HepG2 (cell line): Measurements from ENCODE around the gene KCNAB1. TPM values are rescaled to one million over a fixed set of nuclear protein-coding genes. Genes with fewer than 3 reads are reported as not detected.

Experiments
- ATAC-seq: fragments of 200-7000 bp; cut with Tn5 transposase; 3 replicates; pipeline ENCODE4 v1.9.1; 2020; ENCODE audit warnings: mild to moderate bottlenecking, moderate library complexity
- BruUV-seq: library from RNA; stranded (reverse); fragments of 400-500 nt; replicated peaks from 2 replicates; lab custom pipeline; 2021; lab: Mats Ljungman, UMichigan
- CTCF ChIA-PET: fragments of 300-600 bp; formaldehyde crosslinking; extraction: SDS; loops from one replicate; lab custom pipeline; 2021; ENCODE audit warnings: low total read pairs, inconsistent platforms, low intra/inter-chr PET ratio; lab: Yijun Ruan, JAX
- POLR2A ChIA-PET: fragments of 350-600 bp; sonication (Branson Sonifier 250); formaldehyde crosslinking; loops from one replicate; lab custom pipeline; 2020; ENCODE audit warnings: antibody characterized with exemption, inconsistent platforms; lab: Yijun Ruan, JAX
- DNase-seq: peaks from one replicate; pipeline ENCODE4 v3.0.0-alpha.2; 2015; ENCODE audit warnings: low spot score
- FAIRE-seq: peaks from 3 replicates; lab custom pipeline; 2011; peaks lifted over from hg19 to GRCh38; lab: Jason Lieb, UNC
- H2AFZ ChIP-seq: one replicate; pipeline ENCODE4 v1.6.1; 2011; ENCODE audit warnings: low read length, inconsistent platforms
- H3K27ac ChIP-seq: fragments of 300-600 bp; 3 replicates; pipeline ENCODE4 v1.8.0; 2011; ENCODE audit warnings: mixed run types, mild to moderate bottlenecking, mixed read lengths, low read length, inconsistent platforms; ENCODE audit not compliant: insufficient read depth; ENCODE audit errors: extremely low read length
- H3K27me3 ChIP-seq, 2 experiments: fragments of 200-600 bp in 1 of 2; 2 replicates in 1 of 2; 3 replicates in 1 of 2; pipeline versions ENCODE4 v1.6.0 to v1.8.0; 2011; ENCODE audit warnings: low read length in 2 of 2, mild to moderate bottlenecking in 2 of 2, moderate library complexity in 2 of 2, inconsistent platforms in 1 of 2; ENCODE audit not compliant: insufficient read depth in 2 of 2, control insufficient read depth in 1 of 2
- H3K36me3 ChIP-seq, 2 experiments: fragments of 200-600 bp in 1 of 2; replicated peaks in 1 of 2; 2 replicates in 1 of 2; 3 replicates in 1 of 2; pipeline versions ENCODE4 v1.5.1 to v1.8.0; 2011; ENCODE audit warnings: low read length in 2 of 2, inconsistent platforms in 1 of 2; ENCODE audit not compliant: insufficient read depth in 2 of 2, control insufficient read depth in 1 of 2
- H3K4me1 ChIP-seq: 2 replicates; pipeline ENCODE4 v1.5.1; 2012; ENCODE audit warnings: low read length, inconsistent platforms; ENCODE audit not compliant: insufficient read depth
- H3K4me2 ChIP-seq: 2 replicates; pipeline ENCODE4 v1.6.0; 2011; ENCODE audit warnings: low read depth, low read length, inconsistent platforms
- H3K4me3 ChIP-seq, 3 experiments: fragments of 200-600 bp in 1 of 3; sonication (generic), shearing (Covaris generic) in 1 of 3; replicated peaks in 1 of 3; 2 replicates each; pipeline ENCODE4 v1.5.1; 2011 to 2016; ENCODE audit warnings: low read length in 3 of 3, inconsistent platforms in 2 of 3, low read depth in 2 of 3, mild to moderate bottlenecking in 2 of 3, control low read depth in 1 of 3, mixed read lengths in 1 of 3; ENCODE audit not compliant: insufficient read depth in 1 of 3
- H3K79me2 ChIP-seq: one replicate; pipeline ENCODE4 v1.6.1; 2011; ENCODE audit warnings: low read length, inconsistent platforms; ENCODE audit not compliant: insufficient read depth
- H3K9ac ChIP-seq: 2 replicates; pipeline ENCODE4 v1.6.0; 2011; ENCODE audit warnings: mild to moderate bottlenecking, low read depth, low read length, inconsistent platforms; ENCODE audit not compliant: insufficient read depth
- H3K9me3 ChIP-seq: 2 replicates; pipeline ENCODE4 v1.5.1; 2012; ENCODE audit warnings: mild to moderate bottlenecking, low read length
- H4K20me1 ChIP-seq: 2 replicates; pipeline ENCODE4 v1.6.0; 2011; ENCODE audit warnings: inconsistent platforms, mild to moderate bottlenecking, low read length, moderate library complexity; ENCODE audit not compliant: insufficient read depth
- ETV6 ChIP-seq: sonication (generic); formaldehyde crosslinking; conservative IDR thresholded peaks from 2 replicates; pipeline ENCODE4 v1.4.0; 2020; ENCODE audit warnings: missing genetic modification reagents
- GABPB1 ChIP-seq: IDR thresholded peaks from 2 replicates; pipeline ENCODE4 v1.6.1; 2016; ENCODE audit warnings: mild to moderate bottlenecking, missing genetic modification reagents, moderate library complexity, missing compliant biosample characterization
- MYNN ChIP-seq: sonication (generic); formaldehyde crosslinking; IDR thresholded peaks from 2 replicates; pipeline ENCODE4 v1.4.0; 2020; ENCODE audit warnings: mild to moderate bottlenecking, low read depth, missing genetic modification reagents
- ZNF761 ChIP-seq: sonication (generic); formaldehyde crosslinking; conservative IDR thresholded peaks from 2 replicates; pipeline ENCODE4 v1.4.0; 2020; ENCODE audit warnings: mild to moderate bottlenecking, missing genetic modification reagents
- WGBS: methylation state at CpG from one replicate; pipeline ENCODE4 v1.1.6; 2017; ENCODE audit warnings: low lambda C conversion rate; 5-methylcytosine and 5-hydroxymethylcytosine counted together
- in situ Hi-C: cut with HindIII; loops from 2 replicates; pipeline ENCODE4 v1.10.0; 2017; ENCODE audit warnings: low pct_unique_long_range_greater_than_20kb; ENCODE audit not compliant: extremely low pct_ligation_motif_present
- intact Hi-C: fragments of 100-400 bp; cut with micrococcal nuclease; formaldehyde crosslinking; loops from one replicate; pipeline ENCODE4 v1.10.0; 2022; ENCODE audit not compliant: unreplicated experiment
- polyA plus RNA-seq, 8 experiments: library from polyadenylated mRNA; depleted of rRNA in 3 of 8; stranded (reverse) in 7 of 8; unstranded in 1 of 8; fragments of >200 nt; fragmentation: Illumina TruSeq in 4 of 8; extraction: Trizol in 4 of 8; gene quantifications; 2 replicates each; pipeline versions ENCODE4 v1.2.1 to v1.2.3, GENCODE V29; 2011 to 2016; ENCODE audit warnings: low read depth in 4 of 8, missing spikeins in 1 of 8, mixed read lengths in 1 of 8; ENCODE audit not compliant: insufficient read depth in 1 of 8
- total RNA-seq, 5 experiments: library from RNA; depleted of rRNA; stranded (reverse); fragments of >200 nt; fragmentation: Illumina TruSeq; extraction: Trizol; gene quantifications; 2 replicates each; pipeline ENCODE4 v1.2.3, GENCODE V29; 2016; ENCODE audit warnings: low read depth in 1 of 5
- TF ChIP-seq, protein P1 (sequence below): sonication (generic); formaldehyde crosslinking; IDR thresholded peaks from 2 replicates; pipeline ENCODE4 v1.5.0; 2020; ENCODE audit warnings: mild to moderate bottlenecking, missing genetic modification reagents
- TF ChIP-seq, protein P2 (sequence below): sonication (generic); formaldehyde crosslinking; IDR thresholded peaks from 2 replicates; pipeline ENCODE4 v1.4.0; 2020; ENCODE audit warnings: missing genetic modification reagents
- TF ChIP-seq, protein P3 (sequence below): sonication (generic); formaldehyde crosslinking; IDR thresholded peaks from 2 replicates; pipeline ENCODE4 v1.5.0; 2020; ENCODE audit warnings: mild to moderate bottlenecking, missing genetic modification reagents, moderate library complexity
- TF ChIP-seq, protein P4 (sequence below): sonication (generic); formaldehyde crosslinking; IDR thresholded peaks from 2 replicates; pipeline ENCODE4 v1.4.0; 2020; ENCODE audit warnings: missing genetic modification reagents

The KCNAB1 gene
- total and polyA plus RNA-seq, 2 of the 13 experiments (the other 11 are each of a cell fraction or from before 2014, with no cell fraction given), result not detected

DNA sequence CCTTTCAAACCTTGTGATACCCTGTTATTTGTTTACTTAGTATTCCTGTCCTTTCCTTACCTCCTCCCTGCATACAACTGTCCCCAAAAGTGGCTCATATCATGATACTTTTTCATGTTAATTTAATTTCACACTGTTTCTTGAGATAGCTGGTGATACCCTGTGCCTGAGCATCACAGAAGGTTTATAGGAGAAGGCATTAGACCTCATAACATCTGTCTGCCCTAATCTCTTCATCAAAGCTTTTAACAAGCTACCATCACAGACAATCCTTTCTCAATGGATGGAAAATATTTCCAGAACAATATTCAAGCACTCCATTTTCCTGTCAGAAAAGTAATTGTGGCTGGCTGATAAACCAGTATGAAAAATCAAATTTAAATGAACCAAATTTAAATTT, 353.0 kb downstream of the KCNAB1 start (continued):
- TF ChIP-seq, protein P1, sequence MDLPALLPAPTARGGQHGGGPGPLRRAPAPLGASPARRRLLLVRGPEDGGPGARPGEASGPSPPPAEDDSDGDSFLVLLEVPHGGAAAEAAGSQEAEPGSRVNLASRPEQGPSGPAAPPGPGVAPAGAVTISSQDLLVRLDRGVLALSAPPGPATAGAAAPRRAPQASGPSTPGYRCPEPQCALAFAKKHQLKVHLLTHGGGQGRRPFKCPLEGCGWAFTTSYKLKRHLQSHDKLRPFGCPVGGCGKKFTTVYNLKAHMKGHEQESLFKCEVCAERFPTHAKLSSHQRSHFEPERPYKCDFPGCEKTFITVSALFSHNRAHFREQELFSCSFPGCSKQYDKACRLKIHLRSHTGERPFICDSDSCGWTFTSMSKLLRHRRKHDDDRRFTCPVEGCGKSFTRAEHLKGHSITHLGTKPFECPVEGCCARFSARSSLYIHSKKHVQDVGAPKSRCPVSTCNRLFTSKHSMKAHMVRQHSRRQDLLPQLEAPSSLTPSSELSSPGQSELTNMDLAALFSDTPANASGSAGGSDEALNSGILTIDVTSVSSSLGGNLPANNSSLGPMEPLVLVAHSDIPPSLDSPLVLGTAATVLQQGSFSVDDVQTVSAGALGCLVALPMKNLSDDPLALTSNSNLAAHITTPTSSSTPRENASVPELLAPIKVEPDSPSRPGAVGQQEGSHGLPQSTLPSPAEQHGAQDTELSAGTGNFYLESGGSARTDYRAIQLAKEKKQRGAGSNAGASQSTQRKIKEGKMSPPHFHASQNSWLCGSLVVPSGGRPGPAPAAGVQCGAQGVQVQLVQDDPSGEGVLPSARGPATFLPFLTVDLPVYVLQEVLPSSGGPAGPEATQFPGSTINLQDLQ (CRISPR knock-in tag), result no peak
- TF ChIP-seq GABPB1 (CRISPR knock-in tag) (no peak), ETV6 (CRISPR knock-in tag) (no peak), MYNN (CRISPR knock-in tag) (no peak), ZNF761 (CRISPR knock-in tag) (no peak)
- TF ChIP-seq, protein P2, sequence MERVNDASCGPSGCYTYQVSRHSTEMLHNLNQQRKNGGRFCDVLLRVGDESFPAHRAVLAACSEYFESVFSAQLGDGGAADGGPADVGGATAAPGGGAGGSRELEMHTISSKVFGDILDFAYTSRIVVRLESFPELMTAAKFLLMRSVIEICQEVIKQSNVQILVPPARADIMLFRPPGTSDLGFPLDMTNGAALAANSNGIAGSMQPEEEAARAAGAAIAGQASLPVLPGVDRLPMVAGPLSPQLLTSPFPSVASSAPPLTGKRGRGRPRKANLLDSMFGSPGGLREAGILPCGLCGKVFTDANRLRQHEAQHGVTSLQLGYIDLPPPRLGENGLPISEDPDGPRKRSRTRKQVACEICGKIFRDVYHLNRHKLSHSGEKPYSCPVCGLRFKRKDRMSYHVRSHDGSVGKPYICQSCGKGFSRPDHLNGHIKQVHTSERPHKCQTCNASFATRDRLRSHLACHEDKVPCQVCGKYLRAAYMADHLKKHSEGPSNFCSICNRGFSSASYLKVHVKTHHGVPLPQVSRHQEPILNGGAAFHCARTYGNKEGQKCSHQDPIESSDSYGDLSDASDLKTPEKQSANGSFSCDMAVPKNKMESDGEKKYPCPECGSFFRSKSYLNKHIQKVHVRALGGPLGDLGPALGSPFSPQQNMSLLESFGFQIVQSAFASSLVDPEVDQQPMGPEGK (CRISPR knock-in tag), result no peak

DNA sequence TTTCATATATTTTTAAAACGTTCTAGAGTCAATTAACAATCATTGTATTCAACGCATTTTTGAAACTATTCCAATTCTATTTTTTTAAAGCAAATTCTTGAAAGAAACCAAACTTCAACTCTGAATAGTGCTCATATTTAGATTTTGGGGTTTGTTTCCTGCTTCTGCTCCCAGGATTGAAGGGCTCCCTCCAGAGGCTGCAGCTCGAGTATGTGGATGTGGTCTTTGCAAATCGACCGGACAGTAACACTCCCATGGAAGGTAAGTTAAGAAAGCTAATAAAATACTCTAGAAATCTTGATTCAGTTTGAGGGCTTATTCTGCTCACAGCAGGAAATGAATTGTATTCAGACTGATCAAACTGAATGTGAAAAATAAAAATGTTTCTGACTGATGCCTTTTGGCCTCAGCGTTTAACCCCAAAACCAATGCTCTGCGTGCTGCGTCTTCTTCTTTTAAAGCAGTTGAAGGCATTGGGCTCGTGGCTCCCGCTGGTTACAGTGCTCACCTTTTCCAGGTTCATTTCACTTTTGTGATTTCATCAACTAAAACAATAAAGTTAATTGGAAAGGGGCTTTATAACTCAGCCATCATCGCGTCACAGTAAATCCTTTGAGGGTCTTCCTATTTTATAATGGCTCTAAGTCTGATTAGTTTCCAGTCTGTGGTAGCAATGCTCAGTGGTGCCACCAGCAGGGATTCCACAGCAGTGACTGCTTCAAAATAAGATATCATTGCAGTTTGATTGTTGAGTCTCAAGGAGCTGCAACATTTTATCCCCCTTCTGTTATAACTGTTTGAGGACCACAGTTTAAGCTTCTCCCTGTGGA, 354.4 kb downstream of the KCNAB1 start:
- H4K20me1 ChIP-seq, result no peaks in the 10 kb centered on the region
- H2AFZ ChIP-seq, result no peak overlapping the region
- H3K36me3 ChIP-seq, result no peaks in the 10 kb centered on the region
- CTCF ChIA-PET, result no interaction called here
- in situ Hi-C loops, result no loop called here
- FAIRE-seq (no peak), DNase-seq (no peak), ATAC-seq (no peak)
- POLR2A ChIA-PET, result no interaction called here
- 36% methylated on average over 12 of the region's 12 CpGs for WGBS
- H3K27ac ChIP-seq, result no peak overlapping the region
- TF ChIP-seq, protein P3, sequence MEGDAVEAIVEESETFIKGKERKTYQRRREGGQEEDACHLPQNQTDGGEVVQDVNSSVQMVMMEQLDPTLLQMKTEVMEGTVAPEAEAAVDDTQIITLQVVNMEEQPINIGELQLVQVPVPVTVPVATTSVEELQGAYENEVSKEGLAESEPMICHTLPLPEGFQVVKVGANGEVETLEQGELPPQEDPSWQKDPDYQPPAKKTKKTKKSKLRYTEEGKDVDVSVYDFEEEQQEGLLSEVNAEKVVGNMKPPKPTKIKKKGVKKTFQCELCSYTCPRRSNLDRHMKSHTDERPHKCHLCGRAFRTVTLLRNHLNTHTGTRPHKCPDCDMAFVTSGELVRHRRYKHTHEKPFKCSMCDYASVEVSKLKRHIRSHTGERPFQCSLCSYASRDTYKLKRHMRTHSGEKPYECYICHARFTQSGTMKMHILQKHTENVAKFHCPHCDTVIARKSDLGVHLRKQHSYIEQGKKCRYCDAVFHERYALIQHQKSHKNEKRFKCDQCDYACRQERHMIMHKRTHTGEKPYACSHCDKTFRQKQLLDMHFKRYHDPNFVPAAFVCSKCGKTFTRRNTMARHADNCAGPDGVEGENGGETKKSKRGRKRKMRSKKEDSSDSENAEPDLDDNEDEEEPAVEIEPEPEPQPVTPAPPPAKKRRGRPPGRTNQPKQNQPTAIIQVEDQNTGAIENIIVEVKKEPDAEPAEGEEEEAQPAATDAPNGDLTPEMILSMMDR, result 0 out of 2 replicates have a peak, but pooled peaks have one; percentile 10
- TF ChIP-seq, protein P4, sequence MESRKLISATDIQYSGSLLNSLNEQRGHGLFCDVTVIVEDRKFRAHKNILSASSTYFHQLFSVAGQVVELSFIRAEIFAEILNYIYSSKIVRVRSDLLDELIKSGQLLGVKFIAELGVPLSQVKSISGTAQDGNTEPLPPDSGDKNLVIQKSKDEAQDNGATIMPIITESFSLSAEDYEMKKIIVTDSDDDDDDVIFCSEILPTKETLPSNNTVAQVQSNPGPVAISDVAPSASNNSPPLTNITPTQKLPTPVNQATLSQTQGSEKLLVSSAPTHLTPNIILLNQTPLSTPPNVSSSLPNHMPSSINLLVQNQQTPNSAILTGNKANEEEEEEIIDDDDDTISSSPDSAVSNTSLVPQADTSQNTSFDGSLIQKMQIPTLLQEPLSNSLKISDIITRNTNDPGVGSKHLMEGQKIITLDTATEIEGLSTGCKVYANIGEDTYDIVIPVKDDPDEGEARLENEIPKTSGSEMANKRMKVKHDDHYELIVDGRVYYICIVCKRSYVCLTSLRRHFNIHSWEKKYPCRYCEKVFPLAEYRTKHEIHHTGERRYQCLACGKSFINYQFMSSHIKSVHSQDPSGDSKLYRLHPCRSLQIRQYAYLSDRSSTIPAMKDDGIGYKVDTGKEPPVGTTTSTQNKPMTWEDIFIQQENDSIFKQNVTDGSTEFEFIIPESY, result no peak
- H3K79me2 ChIP-seq, result no peaks in the 10 kb centered on the region
- no peak overlapping the region for H3K4me2 ChIP-seq
- no peaks in the 10 kb centered on the region for H3K4me1 ChIP-seq
- no TSS peak for BruUV-seq
- H3K4me3 ChIP-seq, result no peak overlapping the region
- 0 out of 5 replicates have a peak, but pooled peaks cover 0 to 1% of the 10 kb centered on the region in 2 experiments for H3K27me3 ChIP-seq
- H3K9ac ChIP-seq, result no peak overlapping the region
- intact Hi-C loops, result no loop called here
- no peaks in the 10 kb centered on the region for H3K9me3 ChIP-seq
